H9 (cell line): Measurements from ENCODE around the gene NAT16. TPM values are rescaled to one million over a fixed set of nuclear protein-coding genes. Genes with fewer than 3 reads are reported as not detected.

Source experiments
- DNase-seq: peaks from one replicate; pipeline ENCODE4 v3.0.0-alpha.2; 2017
- H2AFZ ChIP-seq: one replicate; pipeline ENCODE4 v1.6.1; 2013; ENCODE audit warnings: mild to moderate bottlenecking, low read length, control low read depth, moderate library complexity
- H2AK5ac ChIP-seq: 2 replicates; pipeline ENCODE4 v1.6.1; 2013; ENCODE audit warnings: low read length, control low read depth, mixed read lengths; ENCODE audit not compliant: insufficient read length
- H2BK120ac ChIP-seq: one replicate; pipeline ENCODE4 v1.6.1; 2013; ENCODE audit warnings: low read depth, mild to moderate bottlenecking, low read length, control low read depth, inconsistent platforms; ENCODE audit not compliant: poor library complexity, severe bottlenecking
- H2BK12ac ChIP-seq: 2 replicates; pipeline ENCODE4 v1.6.1; 2013; ENCODE audit warnings: low read length, control low read depth, mixed read lengths, low read depth; ENCODE audit not compliant: insufficient read length
- H2BK15ac ChIP-seq: 2 replicates; pipeline ENCODE4 v1.6.1; 2013; ENCODE audit warnings: low read depth, low read length, control low read depth
- H2BK20ac ChIP-seq: one replicate; pipeline ENCODE4 v1.6.1; 2013; ENCODE audit warnings: low read depth, mild to moderate bottlenecking, low read length, control low read depth, inconsistent platforms; ENCODE audit not compliant: poor library complexity, severe bottlenecking
- H2BK5ac ChIP-seq: 2 replicates; pipeline ENCODE4 v1.6.1; 2013; ENCODE audit warnings: low read length, control low read depth, mixed read lengths; ENCODE audit not compliant: insufficient read length
- H3K14ac ChIP-seq: 2 replicates; pipeline ENCODE4 v1.6.1; 2013; ENCODE audit warnings: low read length, control low read depth; ENCODE audit not compliant: insufficient read depth
- H3K18ac ChIP-seq: 2 replicates; pipeline ENCODE4 v1.6.1; 2013; ENCODE audit warnings: low read depth, mild to moderate bottlenecking, mixed read lengths, low read length, control low read depth; ENCODE audit not compliant: insufficient read length
- H3K23ac ChIP-seq: 2 replicates; pipeline ENCODE4 v1.6.1; 2013; ENCODE audit warnings: low read length, control low read depth, mixed read lengths, low read depth; ENCODE audit not compliant: insufficient read length
- H3K23me2 ChIP-seq: 2 replicates; pipeline ENCODE4 v1.6.1; 2013; ENCODE audit warnings: low read depth, mild to moderate bottlenecking, mixed read lengths, low read length, control low read depth; ENCODE audit not compliant: insufficient read length, poor library complexity, severe bottlenecking
- H3K27ac ChIP-seq: 2 replicates; pipeline ENCODE4 v1.5.1; 2013; ENCODE audit warnings: low read length, control low read depth, mixed read lengths, low read depth; ENCODE audit not compliant: insufficient read length
- H3K27me3 ChIP-seq: 2 replicates; pipeline ENCODE4 v1.6.1; 2013; ENCODE audit warnings: low read length, control low read depth, inconsistent platforms; ENCODE audit not compliant: insufficient read depth
- H3K4ac ChIP-seq: 2 replicates; pipeline ENCODE4 v1.6.1; 2013; ENCODE audit warnings: low read depth, mild to moderate bottlenecking, control low read depth, inconsistent platforms, low read length, moderate library complexity
- H3K4me1 ChIP-seq: 2 replicates; pipeline ENCODE4 v1.6.1; 2013; ENCODE audit warnings: low read length, control low read depth, inconsistent platforms; ENCODE audit not compliant: insufficient read depth
- H3K4me2 ChIP-seq: 2 replicates; pipeline ENCODE4 v1.6.1; 2013; ENCODE audit warnings: low read length, control low read depth, mixed read lengths; ENCODE audit not compliant: insufficient read length, insufficient read depth
- H3K56ac ChIP-seq: 2 replicates; pipeline ENCODE4 v1.6.1; 2013; ENCODE audit warnings: low read depth, mild to moderate bottlenecking, mixed read lengths, low read length, control low read depth; ENCODE audit not compliant: insufficient read length
- H3K79me1 ChIP-seq: 2 replicates; pipeline ENCODE4 v1.6.1; 2013; ENCODE audit warnings: low read depth, mild to moderate bottlenecking, moderate library complexity, low read length, control low read depth, inconsistent platforms; ENCODE audit not compliant: insufficient read depth, poor library complexity, severe bottlenecking
- H3K79me2 ChIP-seq: 2 replicates; pipeline ENCODE4 v1.6.1; 2013; ENCODE audit warnings: low read length, control low read depth, inconsistent platforms; ENCODE audit not compliant: insufficient read depth
- H3K9ac ChIP-seq: 2 replicates; pipeline ENCODE4 v1.6.1; 2013; ENCODE audit warnings: low read length, control low read depth, mixed read lengths; ENCODE audit not compliant: insufficient read length; ENCODE audit errors: extremely low read depth
- H3K9me3 ChIP-seq: one replicate; pipeline ENCODE4 v1.6.1; 2013; ENCODE audit warnings: low read depth, low read length, inconsistent platforms; ENCODE audit not compliant: control insufficient read depth
- H3T11ph ChIP-seq: one replicate; pipeline ENCODE4 v1.6.1; 2013; ENCODE audit warnings: mild to moderate bottlenecking, low read length, control low read depth, inconsistent platforms
- H4K20me1 ChIP-seq: one replicate; pipeline ENCODE4 v1.6.1; 2013; ENCODE audit not compliant: control insufficient read depth, insufficient read length, insufficient read depth
- H4K5ac ChIP-seq: 2 replicates; pipeline ENCODE4 v1.6.1; 2013; ENCODE audit warnings: low read depth, mild to moderate bottlenecking, mixed read lengths, low read length, control low read depth; ENCODE audit not compliant: insufficient read length
- H4K8ac ChIP-seq: replicated peaks from 2 replicates; pipeline ENCODE4 v1.6.1; 2013; ENCODE audit warnings: low read length, control low read depth, mixed read lengths, low read depth; ENCODE audit not compliant: insufficient read length
- H4K91ac ChIP-seq: 2 replicates; pipeline ENCODE4 v1.6.1; 2013; ENCODE audit warnings: low read depth, mild to moderate bottlenecking, moderate library complexity, mixed read lengths, low read length, control low read depth; ENCODE audit not compliant: insufficient read length
- H3K27ac Mint-ChIP-seq, 3 experiments: 2 replicates in 2 of 3; 3 replicates in 1 of 3; pipeline ENCODE4 v1.8.0; 2020 to 2021; ENCODE audit warnings: mixed read lengths in 3 of 3, mild to moderate bottlenecking in 1 of 3, moderate library complexity in 1 of 3
- H3K27me3 Mint-ChIP-seq: 2 replicates; pipeline ENCODE4 v1.8.0; 2021; ENCODE audit warnings: low read depth, mild to moderate bottlenecking, moderate library complexity, mixed read lengths
- H3K36me3 Mint-ChIP-seq, 3 experiments: 2 replicates in 2 of 3; 3 replicates in 1 of 3; pipeline ENCODE4 v1.8.0; 2020 to 2021; ENCODE audit warnings: low read depth in 3 of 3, mixed read lengths in 3 of 3; ENCODE audit not compliant: insufficient read depth in 1 of 3
- H3K4me1 Mint-ChIP-seq, 2 experiments: 2 replicates each; pipeline ENCODE4 v1.8.0; 2020; ENCODE audit warnings: mixed read lengths in 2 of 2
- H3K4me3 Mint-ChIP-seq, 2 experiments: 2 replicates in 1 of 2; 3 replicates in 1 of 2; pipeline ENCODE4 v1.8.0; 2020 to 2021; ENCODE audit warnings: mild to moderate bottlenecking in 2 of 2, mixed read lengths in 2 of 2, moderate library complexity in 1 of 2
- H3K9me3 Mint-ChIP-seq, 2 experiments: 2 replicates in 1 of 2; 3 replicates in 1 of 2; pipeline ENCODE4 v1.8.0; 2020; ENCODE audit warnings: mild to moderate bottlenecking in 2 of 2, mixed read lengths in 2 of 2, moderate library complexity in 1 of 2
- WGBS: extraction: QIAGEN DNeasy Blood & Tissue Kit; methylation state at CpG from one replicate; pipeline ENCODE4 v1.1.7; 2013; ENCODE audit warnings: missing lambda C conversion rate, low lambda C conversion rate, mixed read lengths; ENCODE audit not compliant: insufficient read length; ENCODE audit errors: extremely low coverage; 5-methylcytosine and 5-hydroxymethylcytosine counted together
- total RNA-seq: library from RNA; stranded (reverse); gene quantifications from 2 replicates; pipeline ENCODE4 v1.2.1, GENCODE V29; 2021
- TF ChIP-seq, protein P1 (sequence below): fragments of 200-600 bp; sonication (generic); conservative IDR thresholded peaks from 3 replicates; pipeline ENCODE4 v1.8.0; 2021; ENCODE audit warnings: antibody characterized with exemption, mild to moderate bottlenecking

NAT16 gene
- total RNA-seq, 1 experiment from 2014 or later = 0.50 TPM

DNA sequence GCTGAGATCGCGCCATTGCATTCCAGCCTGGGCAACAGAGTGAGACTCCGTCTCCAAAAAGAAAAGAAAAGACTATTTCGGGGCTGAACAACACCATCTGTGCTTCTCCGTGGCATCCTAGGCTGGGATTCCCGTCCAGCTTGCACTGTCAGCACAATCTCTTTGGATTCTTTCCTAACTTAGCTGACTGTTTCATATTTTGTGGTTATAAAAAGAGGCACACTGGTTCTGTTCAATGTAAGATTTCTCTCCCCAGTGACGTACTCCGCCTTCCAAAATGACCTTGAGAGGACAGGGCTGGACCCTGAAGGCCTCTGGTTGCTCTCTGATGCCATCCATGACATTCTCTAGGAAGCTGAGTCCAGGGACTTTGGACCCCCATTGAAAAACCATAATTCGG, 46.6 kb upstream of the NAT16 start:
- Mint-ChIP-seq H3K4me1 (peaks cover 15 to 18% of the 10 kb centered on the region in 2 experiments), H3K9me3 (no peaks in the 10 kb centered on the region), H3K27me3 (no peaks in the 10 kb centered on the region), H3K4me3 (no peak overlapping the region), H3K27ac (no peak overlapping the region), H3K36me3 (peaks cover 26 to 53% (median 27%) of the 10 kb centered on the region in 3 experiments)
- Histone ChIP-seq H3K14ac (no peak overlapping the region), H3K4me2 (no peak overlapping the region), H3K27ac (no peak overlapping the region), H3K79me1 (no peaks in the 10 kb centered on the region), H3K56ac (no peak overlapping the region), H3K23me2 (no peaks in the 10 kb centered on the region), H3T11ph (no peak overlapping the region), H2AK5ac (no peak overlapping the region), H2AFZ (no peak overlapping the region), H2BK20ac (no peak overlapping the region), H4K8ac (no peak overlapping the region), H4K20me1 (no peaks in the 10 kb centered on the region), H3K4me1 (no peaks in the 10 kb centered on the region; the same call in 1 of the 2 replicates), H3K23ac (no peak overlapping the region), H3K9ac (no peak overlapping the region), H3K18ac (no peak overlapping the region), H4K91ac (no peak overlapping the region), H3K9me3 (no peaks in the 10 kb centered on the region), H3K79me2 (no peaks in the 10 kb centered on the region), H2BK120ac (no peak overlapping the region), H3K27me3 (no peaks in the 10 kb centered on the region), H2BK12ac (no peak overlapping the region), H4K5ac (no peak overlapping the region), H2BK5ac (no peak overlapping the region), H2BK15ac (no peak overlapping the region), H3K4ac (no peak overlapping the region)
- no CpG with 5 or more reads among the region's 9 CpGs for WGBS
- no peak for DNase-seq
- TF ChIP-seq, protein P1, sequence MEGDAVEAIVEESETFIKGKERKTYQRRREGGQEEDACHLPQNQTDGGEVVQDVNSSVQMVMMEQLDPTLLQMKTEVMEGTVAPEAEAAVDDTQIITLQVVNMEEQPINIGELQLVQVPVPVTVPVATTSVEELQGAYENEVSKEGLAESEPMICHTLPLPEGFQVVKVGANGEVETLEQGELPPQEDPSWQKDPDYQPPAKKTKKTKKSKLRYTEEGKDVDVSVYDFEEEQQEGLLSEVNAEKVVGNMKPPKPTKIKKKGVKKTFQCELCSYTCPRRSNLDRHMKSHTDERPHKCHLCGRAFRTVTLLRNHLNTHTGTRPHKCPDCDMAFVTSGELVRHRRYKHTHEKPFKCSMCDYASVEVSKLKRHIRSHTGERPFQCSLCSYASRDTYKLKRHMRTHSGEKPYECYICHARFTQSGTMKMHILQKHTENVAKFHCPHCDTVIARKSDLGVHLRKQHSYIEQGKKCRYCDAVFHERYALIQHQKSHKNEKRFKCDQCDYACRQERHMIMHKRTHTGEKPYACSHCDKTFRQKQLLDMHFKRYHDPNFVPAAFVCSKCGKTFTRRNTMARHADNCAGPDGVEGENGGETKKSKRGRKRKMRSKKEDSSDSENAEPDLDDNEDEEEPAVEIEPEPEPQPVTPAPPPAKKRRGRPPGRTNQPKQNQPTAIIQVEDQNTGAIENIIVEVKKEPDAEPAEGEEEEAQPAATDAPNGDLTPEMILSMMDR = no peak
